Panc1 (cell line): ENCODE results near the gene BCL10.

Experiments used
- CTCF ChIP-seq: fragments of 450-650 bp; IDR thresholded peaks from 2 replicates; pipeline ENCODE4 v1.5.1; 2017; ENCODE audit warnings: mild to moderate bottlenecking
- POLR2AphosphoS5 ChIP-seq: IDR thresholded peaks from 2 replicates; pipeline ENCODE4 v1.6.1; 2012; ENCODE audit warnings: mild to moderate bottlenecking, low read depth, low read length, moderate library complexity

- TF ChIP-seq CTCF (no peak), POLR2AphosphoS5 (no peak)
Measured at GRCh38 chr1:85325920-85326319, 49.5 kb upstream of the BCL10 start.
